ENCODE results near the gene METTL2A. TPM values are rescaled to one million over a fixed set of nuclear protein-coding genes. Genes with fewer than 3 reads are reported as not detected.

Gene METTL2A, protein sequence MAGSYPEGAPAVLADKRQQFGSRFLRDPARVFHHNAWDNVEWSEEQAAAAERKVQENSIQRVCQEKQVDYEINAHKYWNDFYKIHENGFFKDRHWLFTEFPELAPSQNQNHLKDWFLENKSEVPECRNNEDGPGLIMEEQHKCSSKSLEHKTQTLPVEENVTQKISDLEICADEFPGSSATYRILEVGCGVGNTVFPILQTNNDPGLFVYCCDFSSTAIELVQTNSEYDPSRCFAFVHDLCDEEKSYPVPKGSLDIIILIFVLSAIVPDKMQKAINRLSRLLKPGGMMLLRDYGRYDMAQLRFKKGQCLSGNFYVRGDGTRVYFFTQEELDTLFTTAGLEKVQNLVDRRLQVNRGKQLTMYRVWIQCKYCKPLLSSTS
- total RNA-seq = 22.4 and 31.3 TPM in 2 replicates

DNA sequence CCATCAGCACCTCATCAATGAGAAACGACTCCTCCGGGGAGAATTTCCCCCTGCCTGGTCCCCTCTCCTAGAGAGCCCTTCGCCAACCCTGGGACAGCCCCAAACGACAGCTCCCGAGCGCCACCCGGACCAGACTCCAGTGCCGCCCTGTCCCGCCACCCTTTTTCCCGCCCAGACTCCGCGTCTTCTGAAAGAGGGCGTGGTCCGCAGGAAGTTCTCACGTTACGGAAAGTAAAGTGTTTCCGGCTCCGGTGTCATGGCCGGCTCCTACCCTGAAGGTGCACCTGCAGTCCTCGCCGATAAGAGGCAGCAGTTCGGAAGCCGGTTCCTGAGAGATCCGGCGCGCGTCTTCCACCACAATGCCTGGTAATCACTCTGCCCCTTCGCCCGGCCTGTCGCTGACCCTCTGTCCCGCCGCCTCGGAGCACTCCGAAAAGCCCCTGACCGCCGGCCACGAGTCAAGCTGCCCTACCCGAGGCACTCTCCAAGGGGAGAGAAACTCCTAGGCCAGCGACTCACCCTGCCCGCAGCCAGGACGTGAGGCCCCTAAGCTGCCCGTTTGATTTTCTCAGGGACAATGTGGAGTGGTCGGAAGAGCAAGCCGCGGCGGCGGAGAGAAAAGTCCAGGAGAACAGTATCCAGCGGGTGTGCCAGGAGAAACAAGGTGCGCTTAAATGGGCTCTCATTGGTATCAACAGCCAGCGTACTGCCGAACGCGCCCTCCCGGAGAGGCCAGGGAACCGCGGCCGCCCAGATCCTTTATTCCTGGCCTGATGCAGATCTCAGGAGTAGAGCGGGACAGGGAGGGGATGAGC lies at the start of gene METTL2A:
Gene METTL2A (plus strand): TSS at position 251 of the 815 bp plus-strand sequence. CDS start 6 bp downstream, at position 257.

DNA sequence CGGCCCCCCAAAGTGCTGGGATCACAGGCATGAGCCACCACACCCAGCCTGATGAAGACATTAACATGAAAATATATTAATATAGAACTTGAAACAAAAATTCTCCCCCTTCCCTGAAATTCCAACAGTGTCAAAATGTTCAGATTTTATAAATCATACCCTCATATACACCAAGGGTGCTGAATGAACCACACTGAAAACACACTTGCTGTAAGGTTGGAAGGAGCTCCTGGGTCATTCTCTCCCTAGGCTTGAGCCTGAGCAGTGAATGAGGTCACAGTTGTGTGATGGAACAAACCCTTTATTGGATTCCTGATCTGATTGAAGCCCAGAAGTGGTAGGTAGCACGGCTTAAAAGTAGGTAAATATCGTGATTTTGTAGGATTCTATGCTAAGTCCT lies 43.4 kb upstream of the METTL2A start, which contains the start of gene EFCAB3:
Gene EFCAB3 (plus strand): TSS at position 301 of the 400 bp plus-strand sequence. CDS start 2,427 bp downstream, outside the sequence.

DNA sequence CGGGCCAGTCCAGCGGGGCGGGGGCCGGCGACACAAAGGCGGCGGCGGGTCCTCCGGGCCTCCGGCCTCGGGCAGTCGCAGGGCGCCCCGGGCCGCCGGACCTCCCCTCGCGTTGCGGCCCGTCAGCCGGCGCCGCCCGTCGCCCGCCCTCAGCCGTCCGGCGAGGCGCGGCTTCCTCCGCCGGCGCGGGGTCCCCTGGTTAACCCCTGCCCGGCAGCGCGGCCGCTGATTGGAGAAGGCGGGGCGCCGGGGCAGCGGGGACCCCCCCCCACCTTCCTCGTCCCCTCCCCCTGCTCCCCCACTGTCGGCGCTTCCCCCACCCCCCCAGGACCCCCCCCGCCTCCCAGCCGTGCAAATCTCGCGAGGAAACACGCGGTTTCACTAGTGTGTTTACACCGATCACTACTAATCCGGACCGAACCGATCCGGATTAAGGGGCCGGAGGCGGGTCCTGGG lies 54.8 kb downstream of the METTL2A start, which contains the start of gene TLK2:
Gene TLK2 (plus strand): TSS at position 402 of the 456 bp plus-strand sequence. CDS start 2,301 bp downstream, outside the sequence.

Other genes with a start within 250 kb of the METTL2A start
- not detected in 2 replicates for gene EFCAB3, start 43.3 kb upstream of the METTL2A start, total RNA-seq
- gene TLK2, start 54.9 kb downstream of the METTL2A start, total RNA-seq = 46.4 and 48.6 TPM in 2 replicates
- gene MRC2, start 203.8 kb downstream of the METTL2A start, total RNA-seq = 37.8 and 92.2 TPM in 2 replicates

Measured in epithelial cell of umbilical artery (primary cell).